ENCODE measurements around the gene NTRK3. TPM values are rescaled to one million over a fixed set of nuclear protein-coding genes. Genes with fewer than 3 reads are reported as not detected.

NTRK3 gene
- total RNA-seq, 4 donors from 2014 or later: 0.09 to 2.7 (median 0.62) TPM

DNA sequence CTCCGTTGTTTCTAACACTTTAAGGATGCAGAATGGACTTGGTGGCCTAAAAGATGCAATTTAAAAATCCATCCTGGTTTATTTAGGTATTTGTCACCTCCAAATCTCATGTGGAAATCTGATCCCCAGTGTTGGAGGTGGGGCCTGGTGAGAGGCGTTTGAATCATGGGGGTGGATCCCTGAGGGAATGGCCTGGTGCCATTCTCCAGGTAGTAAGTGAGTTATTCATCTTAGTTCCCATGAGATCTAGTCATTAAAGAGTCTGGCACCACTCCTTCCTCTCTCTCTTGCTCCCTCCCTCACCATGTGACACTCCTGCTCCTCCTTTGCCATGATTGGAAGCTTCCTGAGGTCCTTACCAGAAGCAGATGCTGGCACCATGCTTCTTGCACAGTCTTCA lies 339.1 kb downstream of the NTRK3 start:
- 38% methylated on average over 2 of the region's 2 CpGs for WGBS, 2 donors
- no peak overlapping the region for H3K4me3 ChIP-seq
- DNase-seq: no peak
- intact Hi-C loops (cut with DNase I): no loop called here
- H3K9me3 ChIP-seq: no peaks in the 10 kb centered on the region
- no peak for TF ChIP-seq POLR2A (IDR thresholded peaks at IDR 0.05)
- TF ChIP-seq, protein P1, sequence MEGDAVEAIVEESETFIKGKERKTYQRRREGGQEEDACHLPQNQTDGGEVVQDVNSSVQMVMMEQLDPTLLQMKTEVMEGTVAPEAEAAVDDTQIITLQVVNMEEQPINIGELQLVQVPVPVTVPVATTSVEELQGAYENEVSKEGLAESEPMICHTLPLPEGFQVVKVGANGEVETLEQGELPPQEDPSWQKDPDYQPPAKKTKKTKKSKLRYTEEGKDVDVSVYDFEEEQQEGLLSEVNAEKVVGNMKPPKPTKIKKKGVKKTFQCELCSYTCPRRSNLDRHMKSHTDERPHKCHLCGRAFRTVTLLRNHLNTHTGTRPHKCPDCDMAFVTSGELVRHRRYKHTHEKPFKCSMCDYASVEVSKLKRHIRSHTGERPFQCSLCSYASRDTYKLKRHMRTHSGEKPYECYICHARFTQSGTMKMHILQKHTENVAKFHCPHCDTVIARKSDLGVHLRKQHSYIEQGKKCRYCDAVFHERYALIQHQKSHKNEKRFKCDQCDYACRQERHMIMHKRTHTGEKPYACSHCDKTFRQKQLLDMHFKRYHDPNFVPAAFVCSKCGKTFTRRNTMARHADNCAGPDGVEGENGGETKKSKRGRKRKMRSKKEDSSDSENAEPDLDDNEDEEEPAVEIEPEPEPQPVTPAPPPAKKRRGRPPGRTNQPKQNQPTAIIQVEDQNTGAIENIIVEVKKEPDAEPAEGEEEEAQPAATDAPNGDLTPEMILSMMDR (IDR thresholded peaks at IDR 0.05): no peak
- H3K27ac ChIP-seq: no peak overlapping the region
- no peaks in the 10 kb centered on the region for H3K36me3 ChIP-seq
- no peaks in the 10 kb centered on the region for H3K4me1 ChIP-seq
- H3K27me3 ChIP-seq: no peaks in the 10 kb centered on the region

DNA sequence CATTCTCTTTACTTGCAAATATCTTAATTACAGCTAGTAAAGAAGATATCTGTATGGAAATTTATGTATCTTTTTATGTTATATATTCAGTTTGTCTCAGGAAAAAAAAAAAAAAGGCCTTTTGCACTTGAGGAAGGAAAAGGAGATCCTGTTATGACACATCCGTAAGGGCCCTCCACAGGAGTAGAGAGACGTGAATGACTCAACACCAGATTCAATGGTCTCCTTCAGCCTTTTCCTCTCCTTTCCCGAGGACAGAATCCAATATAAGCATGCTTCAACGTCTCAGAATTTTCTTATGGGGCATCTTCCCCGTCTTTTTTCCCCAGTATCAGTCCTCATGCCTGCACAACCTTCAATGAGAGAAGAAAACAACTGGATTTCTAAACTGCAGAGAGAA lies 340.3 kb downstream of the NTRK3 start:
- intact Hi-C loops (cut with DNase I): no loop called here

DNA sequence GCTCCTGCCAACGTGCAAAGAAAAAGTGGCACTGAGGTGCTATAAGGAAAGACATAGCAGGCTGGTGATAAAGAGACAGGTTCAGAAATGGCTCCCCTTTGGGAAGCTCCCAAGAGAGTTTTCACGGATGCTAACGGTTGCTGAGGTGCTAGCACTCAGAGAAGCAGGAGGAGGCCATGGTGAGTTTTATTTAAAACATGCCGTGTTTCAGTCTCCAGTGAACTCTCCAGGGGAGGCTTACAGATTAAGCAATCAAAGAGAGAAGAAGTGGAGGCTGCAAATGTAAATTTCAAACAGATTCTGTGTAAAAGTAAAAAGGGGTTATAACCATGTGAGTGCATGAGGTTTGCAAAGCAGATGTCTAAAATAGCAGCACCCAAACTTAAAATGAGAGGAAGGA lies 346.2 kb downstream of the NTRK3 start:
- WGBS, 2 donors: 64 to 71% methylated on average over 4 of the region's 4 CpGs
- intact Hi-C loops (cut with DNase I): no loop called here
- DNase-seq: no peak

More for the DNA sequence above, 340.3 kb downstream of the NTRK3 start:
- no peaks in the 10 kb centered on the region for H3K36me3 ChIP-seq
- no peaks in the 10 kb centered on the region for H3K4me1 ChIP-seq
- no peak overlapping the region for H3K27ac ChIP-seq
- H3K4me3 ChIP-seq: no peak overlapping the region
- WGBS, 2 donors: 51 to 63% methylated on average over 5 of the region's 5 CpGs
- H3K27me3 ChIP-seq: no peaks in the 10 kb centered on the region
- TF ChIP-seq, protein P1 (IDR thresholded peaks at IDR 0.05): no peak
- TF ChIP-seq POLR2A (IDR thresholded peaks at IDR 0.05): no peak
- H3K9me3 ChIP-seq: no peaks in the 10 kb centered on the region
- DNase-seq: no peak

DNA sequence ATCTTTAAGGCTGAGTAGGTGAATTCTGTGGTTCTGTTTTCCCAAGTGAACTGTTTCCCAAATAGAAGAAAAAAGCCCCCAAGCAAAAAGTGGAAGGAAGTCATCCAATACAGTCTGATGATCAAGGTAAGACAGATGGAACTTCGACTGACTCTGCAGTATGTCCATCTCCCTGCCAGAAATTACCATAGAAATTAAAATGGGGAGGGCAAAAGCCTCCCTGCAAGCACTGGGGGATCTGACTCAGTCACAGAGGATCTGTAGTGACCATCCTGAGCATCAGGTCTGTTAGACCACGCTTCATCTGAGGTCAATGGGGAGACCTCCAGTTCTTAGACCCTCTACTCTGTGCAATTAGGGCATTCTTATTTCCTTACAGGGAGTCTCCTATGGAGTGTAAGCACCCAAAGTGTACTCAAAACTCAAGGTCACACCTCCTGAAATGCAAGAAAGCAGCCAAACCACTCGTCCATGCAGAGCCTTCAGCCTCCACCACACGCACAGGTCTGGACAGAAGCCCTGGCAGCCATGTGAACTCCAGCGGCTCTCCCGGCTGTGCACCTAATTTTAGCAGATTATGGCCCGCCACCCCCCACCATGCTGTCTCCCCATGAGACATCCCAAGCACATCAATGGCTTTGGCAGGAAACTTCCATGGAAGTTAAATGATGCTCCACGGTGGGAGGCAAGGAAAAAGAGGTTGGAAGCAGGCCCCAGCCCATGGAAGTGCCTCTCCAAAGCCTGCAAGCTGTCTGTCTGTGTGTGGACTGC lies 348.7 kb downstream of the NTRK3 start:
- no peak for DNase-seq
- no peaks in the 10 kb centered on the region for H3K36me3 ChIP-seq
- intact Hi-C loops (cut with DNase I): no loop called here
- peaks cover 0 to 7% (median 0%) of the 10 kb centered on the region in 4 donors for H3K27me3 ChIP-seq
- H3K4me3 ChIP-seq: no peak overlapping the region
- no peaks in the 10 kb centered on the region for H3K4me1 ChIP-seq
- TF ChIP-seq POLR2A (IDR thresholded peaks at IDR 0.05): no peak
- TF ChIP-seq, protein P1 (IDR thresholded peaks at IDR 0.05): no peak
- 57 to 61% methylated on average over 3 to 6 of the region's 8 CpGs for WGBS, 2 donors
- H3K27ac ChIP-seq: no peak overlapping the region
- H3K9me3 ChIP-seq: no peaks in the 10 kb centered on the region

More for the DNA sequence above, 346.2 kb downstream of the NTRK3 start:
- Histone ChIP-seq H3K4me3 (no peak overlapping the region), H3K9me3 (no peaks in the 10 kb centered on the region), H3K36me3 (no peaks in the 10 kb centered on the region), H3K27ac (no peak overlapping the region), H3K27me3 (peaks cover 0 to 7% (median 0%) of the 10 kb centered on the region in 4 donors), H3K4me1 (no peaks in the 10 kb centered on the region)
- no peak for TF ChIP-seq POLR2A (IDR thresholded peaks at IDR 0.05)
- TF ChIP-seq, protein P1 (IDR thresholded peaks at IDR 0.05): no peak

DNA sequence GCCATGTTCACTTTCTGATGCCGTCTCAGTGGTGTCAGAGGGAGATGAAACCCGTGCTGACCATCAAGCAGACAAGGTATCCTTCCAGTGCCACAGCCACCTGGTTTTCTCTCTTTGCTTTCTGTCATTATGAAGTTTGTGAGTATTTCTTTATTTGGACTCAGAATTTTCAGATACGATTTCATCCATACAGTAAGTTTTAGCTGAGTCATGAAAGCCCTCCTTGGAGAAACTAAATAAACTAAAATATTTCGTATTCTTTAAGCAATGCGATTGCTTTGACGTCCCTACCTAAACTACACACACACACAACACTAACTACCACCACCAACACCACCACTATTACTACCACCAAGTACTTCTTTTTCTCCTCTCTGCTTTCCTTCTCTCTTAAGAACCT lies 350.1 kb downstream of the NTRK3 start:
- Histone ChIP-seq H3K4me1 (no peaks in the 10 kb centered on the region), H3K36me3 (no peaks in the 10 kb centered on the region), H3K27ac (no peak overlapping the region), H3K27me3 (peaks cover 0 to 7% (median 0%) of the 10 kb centered on the region in 4 donors), H3K4me3 (no peak overlapping the region), H3K9me3 (no peaks in the 10 kb centered on the region)
- intact Hi-C loops (cut with DNase I): no loop called here
- whole genome bisulfite sequencing, 2 donors: 71 to 82% methylated on average over 6 of the region's 6 CpGs
- TF ChIP-seq POLR2A (IDR thresholded peaks at IDR 0.05): no peak
- TF ChIP-seq, protein P1 (IDR thresholded peaks at IDR 0.05): no peak
- DNase-seq: no peak
